ENCODE results near the gene ALCAM. TPM values are rescaled to one million over a fixed set of nuclear protein-coding genes. Genes with fewer than 3 reads are reported as not detected.

Gene ALCAM
- total and polyA plus RNA-seq, 8 donors: 11.3 to 121 (median 50.7) TPM

DNA sequence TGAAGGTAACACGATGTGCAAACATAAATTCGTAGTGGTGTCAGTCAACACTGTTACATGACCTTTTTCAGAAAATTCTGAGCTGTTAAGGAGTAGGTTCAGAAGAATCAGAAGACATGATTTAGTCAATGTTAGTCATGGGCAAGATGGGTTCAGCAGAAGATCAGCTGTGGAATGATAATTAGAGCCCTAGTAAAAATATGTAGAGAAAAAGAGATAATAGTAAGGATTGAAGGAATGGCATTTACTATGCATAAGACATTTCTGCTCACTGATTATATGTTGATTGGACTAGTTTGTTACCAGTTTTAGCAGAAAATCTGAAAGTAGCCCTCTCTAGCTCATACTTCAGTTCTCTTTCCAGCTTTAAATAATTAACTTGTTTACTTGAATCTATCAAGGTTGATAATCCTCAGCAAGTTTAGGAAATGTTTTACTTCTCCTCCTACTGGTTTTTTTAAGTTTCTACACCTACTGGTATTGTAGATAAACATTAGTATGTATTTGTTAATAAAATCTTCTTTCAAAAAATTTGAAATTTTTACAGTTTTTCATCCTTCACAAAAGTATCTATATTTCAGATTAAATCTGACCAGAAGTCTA lies 98.6 kb downstream of the ALCAM start:
- Histone ChIP-seq H3K36me3 (no peaks in the 10 kb centered on the region), H3K27ac (no peak overlapping the region), H3K4me1 (peaks cover 0 to 5% (median 0%) of the 10 kb centered on the region in 4 donors), H3K27me3 (no peaks in the 10 kb centered on the region), H3K4me3 (no peak overlapping the region), H3K9me3 (no peaks in the 10 kb centered on the region)
- TF ChIP-seq, protein P1, sequence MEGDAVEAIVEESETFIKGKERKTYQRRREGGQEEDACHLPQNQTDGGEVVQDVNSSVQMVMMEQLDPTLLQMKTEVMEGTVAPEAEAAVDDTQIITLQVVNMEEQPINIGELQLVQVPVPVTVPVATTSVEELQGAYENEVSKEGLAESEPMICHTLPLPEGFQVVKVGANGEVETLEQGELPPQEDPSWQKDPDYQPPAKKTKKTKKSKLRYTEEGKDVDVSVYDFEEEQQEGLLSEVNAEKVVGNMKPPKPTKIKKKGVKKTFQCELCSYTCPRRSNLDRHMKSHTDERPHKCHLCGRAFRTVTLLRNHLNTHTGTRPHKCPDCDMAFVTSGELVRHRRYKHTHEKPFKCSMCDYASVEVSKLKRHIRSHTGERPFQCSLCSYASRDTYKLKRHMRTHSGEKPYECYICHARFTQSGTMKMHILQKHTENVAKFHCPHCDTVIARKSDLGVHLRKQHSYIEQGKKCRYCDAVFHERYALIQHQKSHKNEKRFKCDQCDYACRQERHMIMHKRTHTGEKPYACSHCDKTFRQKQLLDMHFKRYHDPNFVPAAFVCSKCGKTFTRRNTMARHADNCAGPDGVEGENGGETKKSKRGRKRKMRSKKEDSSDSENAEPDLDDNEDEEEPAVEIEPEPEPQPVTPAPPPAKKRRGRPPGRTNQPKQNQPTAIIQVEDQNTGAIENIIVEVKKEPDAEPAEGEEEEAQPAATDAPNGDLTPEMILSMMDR (IDR thresholded peaks at IDR 0.05): no peak
- TF ChIP-seq EP300 (IDR thresholded peaks at IDR 0.05) (no peak), POLR2A (IDR thresholded peaks at IDR 0.05) (no peak), POLR2AphosphoS5 (IDR thresholded peaks at IDR 0.05) (no peak)
- no peak for DNase-seq
- 74 to 82% (median 75%) methylated on average over 2 of the region's 2 CpGs for WGBS, 5 donors
- intact Hi-C loops (cut with DNase I; ENCODE audit: low total_unique reads): no loop called here

DNA sequence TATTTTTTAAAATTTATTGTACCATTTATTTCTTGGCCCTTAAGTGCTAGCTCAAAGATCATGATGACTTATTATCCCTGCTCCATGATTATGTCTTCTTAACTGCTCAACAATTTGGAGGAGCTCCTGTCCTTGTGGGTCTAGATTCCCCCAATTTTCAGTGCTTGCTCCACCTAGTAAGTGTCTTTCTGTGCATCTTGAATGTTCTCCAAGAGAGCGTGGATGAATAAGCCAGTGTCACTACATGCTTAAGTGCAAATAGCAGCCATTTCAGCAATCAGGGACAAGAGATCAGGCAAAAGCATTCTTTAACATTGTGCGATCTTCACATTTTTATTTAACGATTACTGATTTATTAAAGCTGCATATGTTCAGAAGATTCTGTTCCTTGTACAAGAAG lies 99.4 kb downstream of the ALCAM start:
- Histone ChIP-seq H3K36me3 (no peaks in the 10 kb centered on the region), H3K9me3 (no peaks in the 10 kb centered on the region), H3K27me3 (no peaks in the 10 kb centered on the region), H3K4me3 (no peak overlapping the region), H3K4me1 (peaks cover 0 to 5% (median 0%) of the 10 kb centered on the region in 4 donors), H3K27ac (no peak overlapping the region)
- no peak for DNase-seq
- TF ChIP-seq POLR2A (IDR thresholded peaks at IDR 0.05) (no peak), EP300 (IDR thresholded peaks at IDR 0.05) (no peak), POLR2AphosphoS5 (IDR thresholded peaks at IDR 0.05) (no peak)
- TF ChIP-seq, protein P1 (IDR thresholded peaks at IDR 0.05): no peak
- 89 to 96% (median 93%) methylated on average over 3 of the region's 3 CpGs for WGBS, 5 donors
- intact Hi-C loops (cut with DNase I; ENCODE audit: low total_unique reads): no loop called here

DNA sequence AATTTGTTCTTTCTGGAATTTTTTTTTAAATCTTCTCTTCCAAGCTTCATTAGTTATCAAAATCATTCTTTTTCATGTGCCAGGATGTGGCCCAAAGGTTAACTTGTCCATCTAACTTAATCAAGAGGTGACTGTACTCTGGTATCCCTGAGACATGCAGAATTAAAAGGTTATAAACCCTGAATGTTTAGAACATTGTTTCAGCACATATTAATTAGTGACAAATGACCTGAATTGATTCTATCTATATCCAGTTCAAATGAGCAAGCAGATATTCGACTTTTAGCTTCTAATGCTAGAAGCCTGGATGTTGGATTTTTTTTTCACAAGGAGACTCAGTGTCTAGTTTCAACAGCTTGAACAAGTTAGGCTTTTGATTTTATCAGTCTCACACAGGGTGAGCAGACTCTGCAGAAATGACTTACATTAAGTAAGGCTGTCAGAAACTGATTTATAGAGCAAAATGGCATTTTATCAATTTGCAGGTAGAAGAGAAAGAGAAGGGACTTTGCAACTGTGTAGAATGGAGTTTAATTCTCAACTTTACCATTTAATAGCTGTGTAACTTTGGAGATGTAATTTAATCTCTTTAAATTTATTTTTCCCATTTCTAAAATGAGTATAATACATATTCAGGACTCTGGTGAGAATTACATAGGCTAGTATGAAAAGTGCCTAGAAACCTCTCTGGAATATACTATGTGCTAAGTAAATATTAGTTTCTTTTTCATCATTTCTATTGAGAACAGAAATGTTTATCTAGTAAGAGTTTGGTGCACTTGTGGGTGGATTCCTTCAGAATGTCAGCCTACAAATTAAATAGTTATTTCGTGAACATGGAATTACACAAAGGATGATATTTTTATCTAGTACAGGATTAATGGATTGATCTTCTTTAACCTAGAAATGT lies 100.0 kb downstream of the ALCAM start:
- no peak overlapping the region for H3K27ac ChIP-seq
- no peak for DNase-seq
- TF ChIP-seq POLR2AphosphoS5 (IDR thresholded peaks at IDR 0.05) (no peak), EP300 (IDR thresholded peaks at IDR 0.05) (no peak), POLR2A (IDR thresholded peaks at IDR 0.05) (no peak)
- TF ChIP-seq, protein P1 (IDR thresholded peaks at IDR 0.05): no peak
- intact Hi-C loops (cut with DNase I; ENCODE audit: low total_unique reads): no loop called here
- H3K4me1 ChIP-seq: peaks cover 0 to 5% (median 0%) of the 10 kb centered on the region in 4 donors
- H3K4me3 ChIP-seq: no peak overlapping the region
- H3K36me3 ChIP-seq: no peaks in the 10 kb centered on the region
- 24 to 37% (median 27%) methylated on average over 2 of the region's 2 CpGs for WGBS, 5 donors
- no peaks in the 10 kb centered on the region for H3K9me3 ChIP-seq
- no peaks in the 10 kb centered on the region for H3K27me3 ChIP-seq

GRCh38 chr3:105470851-105471250 lies 104.1 kb downstream of the ALCAM start:
- Histone ChIP-seq H3K36me3 (no peaks in the 10 kb centered on the region), H3K27ac (no peak overlapping the region), H3K27me3 (no peaks in the 10 kb centered on the region), H3K4me1 (peaks cover 0 to 5% (median 0%) of the 10 kb centered on the region in 4 donors), H3K9me3 (no peaks in the 10 kb centered on the region), H3K4me3 (no peak overlapping the region)
- intact Hi-C loops (cut with DNase I; ENCODE audit: low total_unique reads): no loop called here
- 86 to 97% (median 93%) methylated on average over 2 of the region's 2 CpGs for WGBS, 5 donors
- DNase-seq: no peak
- TF ChIP-seq, protein P1 (IDR thresholded peaks at IDR 0.05): no peak
- TF ChIP-seq POLR2A (IDR thresholded peaks at IDR 0.05): no peak
- TF ChIP-seq POLR2AphosphoS5 (IDR thresholded peaks at IDR 0.05): no peak
- TF ChIP-seq EP300 (IDR thresholded peaks at IDR 0.05): no peak

Measured in stomach (tissue), 9 donors.